Renal cortex interstitium (tissue), 11 donors: ENCODE measurements around the gene ALOX5. TPM values are rescaled to one million over a fixed set of nuclear protein-coding genes. Genes with fewer than 3 reads are reported as not detected.

Source experiments
- DNase-seq, 11 donors: peaks; one replicate each; pipeline ENCODE4 v3.0.0-alpha.2; 2013; ENCODE audit warnings: low read depth in 9 of 11, low spot score in 4 of 11; ENCODE audit errors: extremely low read depth in 1 of 11
- polyA plus RNA-seq, 3 donors: library from polyadenylated mRNA; unstranded; fragments of 120-200 nt; gene quantifications; one replicate each; pipeline ENCODE4 v1.2.1, GENCODE V29; 2013; ENCODE audit not compliant: insufficient read length in 3 of 3

ALOX5 gene
- polyA plus RNA-seq, 3 donors = 3.0 to 4.1 (median 3.5) TPM

- no peak for DNase-seq
These were observed 59.9 kb downstream of the ALOX5 start for GRCh38 chr10:45433716-45434469.

GRCh38 chr10:45437587-45438465 lies 63.8 kb downstream of the ALOX5 start:
- no peak for DNase-seq

- no peak for DNase-seq
These were observed 64.6 kb downstream of the ALOX5 start for GRCh38 chr10:45438466-45439090.

GRCh38 chr10:45439365-45439764 lies 65.3 kb downstream of the ALOX5 start:
- no peak for DNase-seq

- no peak for DNase-seq
These were observed 65.9 kb downstream of the ALOX5 start for GRCh38 chr10:45439873-45440272.

- DNase-seq = no peak
These were observed 66.6 kb downstream of the ALOX5 start for GRCh38 chr10:45440511-45441062.

- no peak for DNase-seq
These were observed 67.5 kb downstream of the ALOX5 start for GRCh38 chr10:45441239-45442190.

- no peak for DNase-seq
These were observed 68.2 kb downstream of the ALOX5 start for GRCh38 chr10:45442251-45442650.

GRCh38 chr10:45442662-45443061 lies 68.6 kb downstream of the ALOX5 start:
- no peak for DNase-seq

- no peak for DNase-seq
These were observed 69.3 kb downstream of the ALOX5 start for GRCh38 chr10:45443101-45444009.

GRCh38 chr10:45444022-45444421 lies 70.0 kb downstream of the ALOX5 start:
- no peak for DNase-seq

GRCh38 chr10:45444976-45445898 lies 71.2 kb downstream of the ALOX5 start:
- DNase-seq = no peak

- DNase-seq = no peak
These were observed 72.8 kb downstream of the ALOX5 start for GRCh38 chr10:45446858-45447257.

- DNase-seq = no peak
These were observed 73.4 kb downstream of the ALOX5 start for GRCh38 chr10:45447416-45447815.

- no peak for DNase-seq
These were observed 76.8 kb downstream of the ALOX5 start for GRCh38 chr10:45450866-45451265.

- DNase-seq = no peak
These were observed 77.4 kb downstream of the ALOX5 start for GRCh38 chr10:45451407-45451806.
